GM21786 (cell line): ENCODE results near the gene DNAH14.

Experiments
- ATAC-seq: cut with Tn5 transposase; IDR thresholded peaks from one replicate; pipeline ENCODE4 v1.9.1; 2021; ENCODE audit not compliant: unreplicated experiment

DNAH14 gene

GRCh38 chr1:225425201-225425786, 495.8 kb downstream of the DNAH14 start:
- ATAC-seq, result no peak

- ATAC-seq, result no peak
Observed at GRCh38 chr1:225426395-225427234, 497.1 kb downstream of the DNAH14 start.

- peak; percentile 25 for ATAC-seq
Observed at GRCh38 chr1:225427235-225428067, 498.0 kb downstream of the DNAH14 start, which contains the start of gene LBR. Gene LBR, minus strand, starts transcription at chr1:225428038. Its CDS starts 3,963 bp downstream, at chr1:225424075.

- ATAC-seq, result peak; percentile 89
Observed at GRCh38 chr1:225428068-225428880, 498.8 kb downstream of the DNAH14 start.

GRCh38 chr1:225428881-225429455, 499.5 kb downstream of the DNAH14 start:
- ATAC-seq, result no peak

- ATAC-seq, result no peak
Observed at GRCh38 chr1:225430301-225430700, 500.8 kb downstream of the DNAH14 start.

GRCh38 chr1:225431081-225431863, 501.8 kb downstream of the DNAH14 start:
- ATAC-seq, result no peak

- no peak for ATAC-seq
Observed at GRCh38 chr1:225434046-225434445, 504.6 kb downstream of the DNAH14 start.

- no peak for ATAC-seq
Observed at GRCh38 chr1:225435076-225435475, 505.6 kb downstream of the DNAH14 start.

- ATAC-seq, result no peak
Observed at GRCh38 chr1:225435487-225435886, 506.0 kb downstream of the DNAH14 start.

- peak; percentile 73 for ATAC-seq
Observed at GRCh38 chr1:225435957-225436392, 506.5 kb downstream of the DNAH14 start.

- no peak for ATAC-seq
Observed at GRCh38 chr1:225437710-225438437, 508.4 kb downstream of the DNAH14 start.

GRCh38 chr1:225440380-225441221, 511.1 kb downstream of the DNAH14 start:
- ATAC-seq, result no peak

GRCh38 chr1:225441314-225442122, 512.0 kb downstream of the DNAH14 start:
- peak; percentile 48 for ATAC-seq

- no peak for ATAC-seq
Observed at GRCh38 chr1:225442123-225442505, 512.6 kb downstream of the DNAH14 start.

- no peak for ATAC-seq
Observed at GRCh38 chr1:225445639-225446594, 516.4 kb downstream of the DNAH14 start.
